ENCODE results near the gene FFAR3.

Gene FFAR3, protein sequence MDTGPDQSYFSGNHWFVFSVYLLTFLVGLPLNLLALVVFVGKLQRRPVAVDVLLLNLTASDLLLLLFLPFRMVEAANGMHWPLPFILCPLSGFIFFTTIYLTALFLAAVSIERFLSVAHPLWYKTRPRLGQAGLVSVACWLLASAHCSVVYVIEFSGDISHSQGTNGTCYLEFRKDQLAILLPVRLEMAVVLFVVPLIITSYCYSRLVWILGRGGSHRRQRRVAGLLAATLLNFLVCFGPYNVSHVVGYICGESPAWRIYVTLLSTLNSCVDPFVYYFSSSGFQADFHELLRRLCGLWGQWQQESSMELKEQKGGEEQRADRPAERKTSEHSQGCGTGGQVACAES

DNA sequence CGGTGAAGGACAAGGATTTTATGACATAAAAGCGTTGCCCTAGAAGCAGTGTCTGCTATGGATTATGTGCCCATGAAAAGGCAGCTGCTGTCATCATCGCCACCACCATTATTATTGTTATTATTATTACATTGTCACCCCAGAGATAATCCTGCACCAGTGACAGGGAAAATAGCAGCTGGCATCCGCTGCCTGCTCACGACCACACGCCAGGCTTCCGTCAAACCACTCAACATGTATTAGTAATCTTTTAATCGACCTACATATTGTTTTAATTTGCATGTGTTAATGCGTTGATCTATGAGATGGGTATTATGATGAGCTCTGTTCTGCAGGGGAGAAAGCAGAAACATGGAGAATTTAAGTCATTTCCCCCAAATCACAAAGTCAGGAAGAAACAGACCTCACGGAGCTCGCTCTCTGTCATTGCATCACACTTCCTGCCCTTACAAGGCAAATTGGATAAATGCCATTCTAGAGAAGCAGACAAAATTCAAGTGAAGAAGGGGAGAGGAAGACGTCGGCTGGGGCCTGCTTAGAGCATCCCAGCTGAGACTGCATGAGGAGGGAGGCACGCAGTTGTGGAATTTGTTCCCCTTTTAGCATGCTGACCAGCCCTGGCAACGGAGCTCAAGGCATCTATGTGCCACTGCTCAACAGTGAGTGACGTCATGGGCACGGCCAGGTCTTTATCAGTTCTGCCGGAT lies at the start of gene FFAR3:
Gene FFAR3 (plus strand): TSS at position 594 of the 707 bp plus-strand sequence. CDS start 431 bp downstream, outside the sequence.
- Mint-ChIP-seq H3K27ac (peak within 1 kb of the TSS; percentile 14), H3K27me3 (ENCODE audit: low read depth) (no peaks in the 10 kb centered on the region), H3K4me3 (peak within 1 kb of the TSS; percentile 2), H3K36me3 (ENCODE audit: low read depth) (no peaks in the 10 kb centered on the region), H3K9me3 (no peaks in the 10 kb centered on the region), H3K4me1 (ENCODE audit: low read depth) (peaks cover 9% of the 10 kb centered on the region)
- no peak for DNase-seq (ENCODE audit: low spot score)

DNA sequence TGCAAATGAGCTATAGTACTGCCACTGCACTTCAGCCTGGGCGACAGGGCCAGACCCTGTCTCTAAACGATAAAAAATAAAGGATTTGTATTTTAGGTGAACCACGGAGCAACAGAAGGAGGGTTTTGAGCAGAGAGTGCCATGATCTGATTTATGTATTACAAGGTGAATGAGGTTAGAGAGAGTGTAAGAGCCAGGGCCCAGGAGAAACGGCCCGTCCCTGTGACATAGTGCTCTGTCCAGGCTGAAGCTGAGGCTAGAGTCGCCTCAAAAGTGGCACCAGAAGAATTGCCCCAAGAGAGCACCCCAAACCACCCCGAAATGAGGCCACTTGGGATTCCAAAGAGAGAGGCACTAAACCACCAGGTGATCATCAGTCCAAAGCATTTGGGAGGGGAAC lies 49.4 kb upstream of the FFAR3 start:
- H3K4me3 Mint-ChIP-seq, result no peak overlapping the region
- no peaks in the 10 kb centered on the region for H3K27me3 Mint-ChIP-seq (ENCODE audit: low read depth)
- no peak for DNase-seq (ENCODE audit: low spot score)
- no peaks in the 10 kb centered on the region for H3K36me3 Mint-ChIP-seq (ENCODE audit: low read depth)
- H3K9me3 Mint-ChIP-seq, result no peaks in the 10 kb centered on the region
- no peak overlapping the region for H3K27ac Mint-ChIP-seq
- peaks cover 2% of the 10 kb centered on the region for H3K4me1 Mint-ChIP-seq (ENCODE audit: low read depth)

DNA sequence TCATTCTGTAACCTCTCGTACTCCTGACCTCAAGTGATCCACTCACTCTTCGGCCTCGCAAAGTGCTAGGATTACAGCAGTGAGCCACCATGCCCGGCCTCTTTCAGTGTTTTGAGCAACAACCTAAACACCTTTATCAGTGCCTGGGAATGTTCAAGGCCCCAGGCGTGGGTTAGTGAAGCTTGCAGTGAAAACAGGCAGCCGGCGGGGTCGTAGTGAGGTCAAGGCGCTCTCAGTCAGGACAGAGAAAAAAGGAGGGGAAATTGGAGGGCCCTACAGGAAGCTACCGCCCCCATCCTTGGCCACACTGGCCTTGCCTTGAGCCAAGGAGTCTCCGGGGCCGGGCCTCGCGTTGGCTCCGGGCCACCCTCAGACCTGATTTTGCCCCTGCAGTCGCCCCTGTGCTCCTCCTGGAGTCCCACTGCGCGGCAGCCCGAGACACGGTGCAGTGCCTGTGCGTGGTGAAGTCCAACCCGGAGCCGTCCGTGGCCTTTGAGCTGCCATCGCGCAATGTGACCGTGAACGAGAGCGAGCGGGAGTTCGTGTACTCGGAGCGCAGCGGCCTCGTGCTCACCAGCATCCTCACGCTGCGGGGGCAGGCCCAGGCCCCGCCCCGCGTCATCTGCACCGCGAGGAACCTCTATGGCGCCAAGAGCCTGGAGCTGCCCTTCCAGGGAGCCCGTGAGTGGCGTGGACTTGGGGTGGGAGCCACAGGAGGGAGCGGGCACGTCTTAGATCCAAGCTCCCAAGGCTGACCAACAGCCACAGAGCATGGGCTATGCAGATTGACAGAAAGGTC lies 48.6 kb upstream of the FFAR3 start:
- DNase-seq (ENCODE audit: low spot score), result no peak
- H3K4me3 Mint-ChIP-seq, result no peak overlapping the region
- peaks cover 2% of the 10 kb centered on the region for H3K4me1 Mint-ChIP-seq (ENCODE audit: low read depth)
- H3K27ac Mint-ChIP-seq, result no peak overlapping the region
- no peaks in the 10 kb centered on the region for H3K27me3 Mint-ChIP-seq (ENCODE audit: low read depth)
- H3K36me3 Mint-ChIP-seq (ENCODE audit: low read depth), result no peaks in the 10 kb centered on the region
- no peaks in the 10 kb centered on the region for H3K9me3 Mint-ChIP-seq

DNA sequence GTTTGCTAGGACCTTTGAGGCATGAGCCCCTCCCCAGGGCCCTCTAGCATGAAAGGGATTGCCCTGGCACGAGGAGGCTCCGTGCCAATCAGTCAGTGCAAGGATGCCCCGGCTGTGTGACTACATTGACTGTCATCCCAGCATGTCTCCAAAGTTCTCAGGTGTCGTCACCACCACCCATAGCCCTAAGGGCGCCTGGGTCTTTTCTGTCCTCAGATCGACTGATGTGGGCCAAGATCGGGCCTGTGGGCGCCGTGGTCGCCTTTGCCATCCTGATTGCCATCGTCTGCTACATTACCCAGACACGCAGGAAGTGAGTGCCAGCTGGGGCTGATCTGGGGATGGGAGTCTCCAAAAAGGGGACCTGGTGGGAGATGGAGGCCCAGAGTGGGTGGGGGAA lies 47.9 kb upstream of the FFAR3 start:
- H3K36me3 Mint-ChIP-seq (ENCODE audit: low read depth), result no peaks in the 10 kb centered on the region
- H3K27ac Mint-ChIP-seq, result no peak overlapping the region

DNA sequence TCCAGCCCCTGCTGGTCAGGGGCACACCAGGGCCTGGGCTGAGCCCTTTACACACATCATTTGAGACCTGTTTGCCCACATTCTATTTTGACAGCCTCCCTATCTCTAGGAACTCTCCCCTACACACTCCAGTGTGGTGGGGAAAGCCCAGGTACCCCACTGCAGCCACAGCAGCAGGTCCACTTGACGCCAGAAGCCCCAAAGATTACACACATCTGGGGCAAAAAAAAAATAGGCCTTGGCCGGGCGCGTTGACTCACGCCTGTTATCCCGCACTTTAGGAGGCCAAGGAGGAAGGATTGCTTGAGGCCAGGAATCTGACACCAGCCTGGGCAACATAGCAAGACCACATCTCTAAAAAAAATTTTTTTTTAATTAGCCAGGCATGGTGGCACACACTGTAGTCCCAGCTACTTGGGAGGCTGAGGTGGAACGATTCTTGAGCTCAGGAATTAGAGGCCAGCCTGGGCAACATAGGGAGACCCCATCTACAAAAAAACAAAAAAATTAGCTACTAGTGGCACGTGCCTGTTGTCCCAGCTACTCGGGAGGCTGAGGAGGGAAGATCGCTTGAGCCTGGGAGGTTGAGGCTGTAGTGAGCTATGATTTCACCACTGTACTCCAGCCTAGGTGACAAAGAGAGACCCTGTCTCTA lies 47.3 kb upstream of the FFAR3 start:
- H3K9me3 Mint-ChIP-seq, result no peaks in the 10 kb centered on the region
- no peaks in the 10 kb centered on the region for H3K27me3 Mint-ChIP-seq (ENCODE audit: low read depth)
- H3K4me1 Mint-ChIP-seq (ENCODE audit: low read depth), result peaks cover 2% of the 10 kb centered on the region
- H3K36me3 Mint-ChIP-seq (ENCODE audit: low read depth), result no peaks in the 10 kb centered on the region
- no peak overlapping the region for H3K4me3 Mint-ChIP-seq
- DNase-seq (ENCODE audit: low spot score), result no peak
- no peak overlapping the region for H3K27ac Mint-ChIP-seq

More for the DNA sequence above, 47.9 kb upstream of the FFAR3 start:
- Mint-ChIP-seq H3K9me3 (no peaks in the 10 kb centered on the region), H3K4me3 (no peak overlapping the region), H3K4me1 (ENCODE audit: low read depth) (peaks cover 2% of the 10 kb centered on the region), H3K27me3 (ENCODE audit: low read depth) (no peaks in the 10 kb centered on the region)
- DNase-seq (ENCODE audit: low spot score), result no peak

DNA sequence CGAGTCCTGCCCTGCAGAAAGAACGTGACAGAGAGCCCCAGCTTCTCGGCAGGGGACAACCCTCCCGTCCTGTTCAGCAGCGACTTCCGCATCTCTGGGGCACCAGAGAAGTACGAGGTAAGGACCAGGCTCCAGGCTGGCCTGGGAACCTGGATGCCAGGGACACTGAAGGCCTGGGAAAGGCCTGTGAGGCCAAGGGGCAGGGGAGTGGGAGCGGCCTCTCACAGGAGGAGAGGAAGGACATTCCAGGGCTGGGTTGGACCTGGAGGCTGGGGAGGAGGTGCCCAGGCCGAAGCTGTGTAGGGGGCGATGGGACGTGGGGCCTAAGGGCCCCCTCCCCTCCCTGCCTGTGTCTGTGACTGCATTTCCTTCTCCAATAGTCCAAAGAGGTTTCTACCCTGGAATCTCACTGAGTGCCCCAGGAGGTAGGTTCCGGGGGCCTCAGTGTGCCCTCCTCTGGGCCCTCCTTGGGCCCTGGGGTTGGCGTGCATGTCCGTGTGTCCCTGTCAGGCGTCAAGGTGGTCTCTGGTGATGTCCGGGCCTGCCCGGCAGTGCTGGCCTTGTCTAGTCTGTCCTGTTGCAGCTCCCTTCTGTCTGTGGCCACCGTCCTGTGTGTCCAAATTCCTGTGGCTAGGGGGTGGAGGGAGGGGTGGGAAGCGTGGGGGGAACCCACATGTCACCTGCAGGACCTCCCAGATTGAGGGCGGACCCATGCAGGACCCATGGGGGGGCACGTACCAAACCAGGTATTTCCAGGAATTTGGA lies 46.2 kb upstream of the FFAR3 start:
- H3K9me3 Mint-ChIP-seq, result no peaks in the 10 kb centered on the region
- peaks cover 2% of the 10 kb centered on the region for H3K4me1 Mint-ChIP-seq (ENCODE audit: low read depth)
- H3K27me3 Mint-ChIP-seq (ENCODE audit: low read depth), result no peaks in the 10 kb centered on the region
- DNase-seq (ENCODE audit: low spot score), result no peak
- H3K27ac Mint-ChIP-seq, result no peak overlapping the region
- H3K4me3 Mint-ChIP-seq, result no peak overlapping the region
- H3K36me3 Mint-ChIP-seq (ENCODE audit: low read depth), result no peaks in the 10 kb centered on the region

DNA sequence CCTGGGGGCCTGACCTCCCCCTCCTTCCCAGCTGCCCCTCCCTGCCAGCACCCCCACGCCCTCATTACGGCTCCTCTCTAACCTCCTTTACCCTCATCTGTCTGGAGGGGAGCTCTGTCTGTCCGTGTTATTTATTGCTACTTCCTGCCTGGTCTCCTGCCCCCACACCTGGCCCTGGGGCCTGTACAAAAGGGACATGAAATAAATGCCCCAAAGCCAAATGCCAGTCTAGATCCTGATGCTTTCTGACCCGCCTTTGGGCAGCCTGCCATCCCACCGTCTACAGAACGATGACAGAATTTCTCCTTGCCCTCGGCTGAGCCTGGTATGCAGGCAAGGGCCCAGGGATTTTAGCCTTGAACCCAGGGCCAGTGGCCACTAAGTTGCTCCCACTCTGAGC lies 44.7 kb upstream of the FFAR3 start:
- no peaks in the 10 kb centered on the region for H3K9me3 Mint-ChIP-seq
- no peaks in the 10 kb centered on the region for H3K27me3 Mint-ChIP-seq (ENCODE audit: low read depth)
- H3K36me3 Mint-ChIP-seq (ENCODE audit: low read depth), result no peaks in the 10 kb centered on the region
- H3K27ac Mint-ChIP-seq, result no peak overlapping the region
- H3K4me3 Mint-ChIP-seq, result no peak overlapping the region
- no peak for DNase-seq (ENCODE audit: low spot score)
- peaks cover 4% of the 10 kb centered on the region for H3K4me1 Mint-ChIP-seq (ENCODE audit: low read depth)

DNA sequence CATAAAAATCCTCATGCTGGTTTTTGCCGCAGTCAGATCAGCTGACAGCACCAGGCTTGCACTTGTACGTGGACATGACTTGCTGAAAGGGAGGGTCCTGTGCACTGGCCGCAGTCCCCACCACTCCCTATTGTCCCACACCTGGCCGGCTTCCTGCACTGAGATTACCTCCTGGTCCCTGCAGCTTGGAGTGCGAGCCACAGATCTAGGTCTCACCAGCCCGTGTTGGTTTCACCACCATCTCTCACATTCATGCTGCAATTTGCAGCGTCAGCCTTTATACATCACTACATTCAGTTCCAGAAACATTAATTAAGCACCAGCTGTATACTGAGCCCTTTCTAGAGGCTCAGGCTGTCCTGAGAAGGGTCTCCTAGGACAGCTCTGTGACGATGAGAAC lies 44.2 kb upstream of the FFAR3 start:
- Mint-ChIP-seq H3K4me3 (no peak overlapping the region), H3K4me1 (ENCODE audit: low read depth) (peaks cover 9% of the 10 kb centered on the region), H3K27ac (no peak overlapping the region)

DNA sequence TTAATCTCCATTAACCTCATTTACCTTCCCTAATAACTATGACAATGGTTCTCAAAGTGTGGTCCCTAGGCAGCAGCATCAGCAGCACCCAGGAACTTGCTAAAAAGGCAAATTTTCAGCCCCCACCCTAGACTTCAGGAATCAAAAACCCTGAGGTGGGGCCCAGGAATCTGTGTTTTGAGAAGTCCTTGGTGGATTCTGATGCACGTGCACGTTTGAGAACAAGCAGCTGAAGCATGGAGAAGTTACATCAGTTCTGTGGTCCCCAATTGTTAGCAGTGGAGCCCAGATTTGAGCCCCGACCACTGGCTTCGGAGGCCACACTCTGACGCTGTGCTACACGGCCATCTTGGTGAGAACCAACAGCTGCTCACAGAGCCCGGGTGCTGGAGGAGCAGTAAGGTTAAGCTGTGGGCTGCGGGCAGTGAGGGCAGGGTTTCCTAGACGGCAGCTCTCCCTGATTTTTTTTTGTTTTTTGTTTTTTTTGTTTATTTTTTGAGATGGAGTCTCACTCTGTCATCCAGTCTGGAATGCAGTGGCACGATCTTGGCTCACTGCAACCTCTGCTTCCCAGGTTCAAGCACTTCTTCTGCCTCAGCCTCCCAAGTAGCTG lies 43.3 kb upstream of the FFAR3 start:
- Mint-ChIP-seq H3K4me3 (no peak overlapping the region), H3K27me3 (ENCODE audit: low read depth) (no peaks in the 10 kb centered on the region), H3K4me1 (ENCODE audit: low read depth) (peaks cover 9% of the 10 kb centered on the region), H3K9me3 (no peaks in the 10 kb centered on the region), H3K36me3 (ENCODE audit: low read depth) (no peaks in the 10 kb centered on the region), H3K27ac (no peak overlapping the region)
- no peak for DNase-seq (ENCODE audit: low spot score)

More for the DNA sequence above, 44.2 kb upstream of the FFAR3 start:
- Mint-ChIP-seq H3K9me3 (no peaks in the 10 kb centered on the region), H3K27me3 (ENCODE audit: low read depth) (no peaks in the 10 kb centered on the region), H3K36me3 (ENCODE audit: low read depth) (no peaks in the 10 kb centered on the region)
- DNase-seq (ENCODE audit: low spot score), result no peak

DNA sequence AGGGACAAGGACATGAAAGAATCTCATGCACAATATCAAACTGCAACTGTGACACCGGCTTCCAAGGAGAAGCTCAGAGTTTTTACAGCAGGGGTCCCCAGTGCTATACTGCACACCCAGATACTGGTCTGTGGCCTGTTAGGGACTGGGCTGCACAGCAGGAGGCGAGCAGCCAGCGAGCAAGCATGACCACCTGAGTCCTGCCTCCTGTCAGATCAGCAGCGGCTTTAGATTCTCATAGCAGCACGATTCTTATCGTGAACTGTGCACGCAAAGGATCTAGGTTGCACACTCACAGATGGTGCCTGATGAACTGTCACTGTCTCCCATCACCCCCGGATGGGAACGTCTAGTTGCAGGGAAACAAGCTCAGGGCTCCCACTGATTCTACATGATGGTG lies 42.4 kb upstream of the FFAR3 start:
- H3K4me1 Mint-ChIP-seq (ENCODE audit: low read depth), result peaks cover 7% of the 10 kb centered on the region
- no peak for DNase-seq (ENCODE audit: low spot score)
- no peak overlapping the region for H3K4me3 Mint-ChIP-seq
- no peaks in the 10 kb centered on the region for H3K9me3 Mint-ChIP-seq
- no peak overlapping the region for H3K27ac Mint-ChIP-seq
- H3K36me3 Mint-ChIP-seq (ENCODE audit: low read depth), result no peaks in the 10 kb centered on the region
- H3K27me3 Mint-ChIP-seq (ENCODE audit: low read depth), result no peaks in the 10 kb centered on the region

DNA sequence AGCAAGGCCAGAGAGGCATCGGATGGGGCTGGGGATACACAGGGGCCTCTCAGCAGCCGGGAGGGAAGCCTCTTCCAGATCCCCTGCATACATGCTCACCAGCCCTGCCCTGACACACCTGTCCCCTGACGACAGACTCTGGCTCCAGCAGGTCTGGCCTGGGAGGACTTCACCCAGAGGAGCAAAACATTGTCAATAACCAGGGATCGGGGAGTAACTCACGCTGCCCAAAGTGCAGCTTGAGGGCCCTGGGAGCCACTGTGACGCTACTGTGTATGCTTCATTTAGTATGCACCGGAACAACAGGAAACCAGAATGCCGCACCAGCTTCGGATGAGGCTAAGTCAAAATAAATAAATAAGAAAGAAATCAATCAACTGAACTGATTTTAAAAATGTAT lies 41.7 kb upstream of the FFAR3 start:
- Mint-ChIP-seq H3K9me3 (no peaks in the 10 kb centered on the region), H3K4me3 (no peak overlapping the region), H3K4me1 (ENCODE audit: low read depth) (peaks cover 7% of the 10 kb centered on the region), H3K27ac (no peak overlapping the region), H3K27me3 (ENCODE audit: low read depth) (no peaks in the 10 kb centered on the region), H3K36me3 (ENCODE audit: low read depth) (no peaks in the 10 kb centered on the region)
- no peak for DNase-seq (ENCODE audit: low spot score)

DNA sequence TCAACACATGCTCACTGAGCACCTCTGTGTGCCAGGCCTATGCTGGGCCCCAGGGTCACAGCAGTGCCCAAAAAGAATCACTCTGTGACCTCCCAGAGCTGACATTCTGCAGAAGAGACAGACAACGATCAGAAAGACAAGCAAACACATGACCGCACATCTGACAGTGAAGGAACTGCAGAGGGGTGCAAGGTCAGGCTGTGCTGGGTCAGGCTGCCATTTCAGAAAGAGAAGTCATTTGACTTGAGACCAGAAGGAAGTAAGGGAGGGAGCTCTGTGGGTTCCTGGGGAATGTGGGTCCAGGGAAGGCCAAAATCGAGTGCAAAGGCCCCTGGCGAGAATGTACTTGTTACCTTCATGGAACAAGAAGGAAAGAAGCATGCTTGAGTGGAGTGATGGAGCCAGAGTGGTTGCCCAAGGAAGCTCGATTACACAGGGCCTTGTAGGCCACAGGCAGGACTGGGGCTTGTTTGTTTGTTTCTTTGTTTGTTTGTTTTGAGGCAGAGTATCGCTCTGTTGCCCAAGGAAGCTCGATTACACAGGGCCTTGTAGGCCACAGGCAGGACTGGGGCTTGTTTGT lies 40.7 kb upstream of the FFAR3 start:
- Mint-ChIP-seq H3K9me3 (no peaks in the 10 kb centered on the region), H3K4me3 (no peak overlapping the region), H3K4me1 (ENCODE audit: low read depth) (peaks cover 7% of the 10 kb centered on the region), H3K36me3 (ENCODE audit: low read depth) (no peaks in the 10 kb centered on the region), H3K27me3 (ENCODE audit: low read depth) (no peaks in the 10 kb centered on the region), H3K27ac (no peak overlapping the region)
- DNase-seq (ENCODE audit: low spot score), result no peak
